CD14-positive monocyte (primary cell): Measurements from ENCODE around the gene KREMEN1. TPM values are rescaled to one million over a fixed set of nuclear protein-coding genes. Genes with fewer than 3 reads are reported as not detected.

Experiments used
- DNase-seq, 3 donors: peaks; one replicate each; pipeline ENCODE4 v3.0.0-alpha.2; 2011 to 2022
- H2AFZ ChIP-seq: 2 replicates; pipeline ENCODE4 v1.6.0; 2012; ENCODE audit warnings: mild to moderate bottlenecking, low read depth, low read length, inconsistent platforms; ENCODE audit not compliant: insufficient read depth, poor library complexity, severe bottlenecking
- H3K27ac ChIP-seq, 2 donors: 1 replicate in 1 of 2; 2 replicates in 1 of 2; pipeline ENCODE4 v1.5.1; 2012 to 2013; ENCODE audit warnings: low read length in 2 of 2, control low read depth in 1 of 2, inconsistent platforms in 1 of 2, low read depth in 1 of 2, mild to moderate bottlenecking in 1 of 2
- H3K27me3 ChIP-seq, 2 donors: one replicate each; pipeline versions ENCODE4 v1.6.0 to v1.6.1; 2011 to 2013; ENCODE audit warnings: low read length in 2 of 2; ENCODE audit not compliant: control insufficient read depth in 2 of 2, insufficient read depth in 2 of 2
- H3K36me3 ChIP-seq, 2 donors: replicated peaks in 1 of 2; 1 replicate in 1 of 2; 2 replicates in 1 of 2; pipeline versions ENCODE4 v1.5.1 to v1.6.1; 2012 to 2013; ENCODE audit warnings: low read length in 2 of 2, control low read depth in 1 of 2, inconsistent platforms in 1 of 2, mild to moderate bottlenecking in 1 of 2; ENCODE audit not compliant: insufficient read depth in 2 of 2, control insufficient read depth in 1 of 2
- H3K4me1 ChIP-seq, 2 donors: 1 replicate in 1 of 2; 2 replicates in 1 of 2; pipeline versions ENCODE4 v1.5.1 to v1.6.1; 2012 to 2013; ENCODE audit warnings: low read length in 2 of 2, control low read depth in 1 of 2, inconsistent platforms in 1 of 2, mild to moderate bottlenecking in 1 of 2, moderate library complexity in 1 of 2; ENCODE audit not compliant: insufficient read depth in 2 of 2, control insufficient read depth in 1 of 2
- H3K4me2 ChIP-seq: replicated peaks from 2 replicates; pipeline ENCODE3; 2012; ENCODE audit warnings: low read length, moderate library complexity, mild to moderate bottlenecking; ENCODE audit not compliant: poor library complexity, severe bottlenecking; ENCODE audit errors: extremely low read depth
- H3K4me3 ChIP-seq, 3 experiments: fragments of 200-600 bp in 1 of 3; sonication (generic) in 1 of 3; replicated peaks in 1 of 3; 1 replicate in 2 of 3; 2 replicates in 1 of 3; pipeline ENCODE4 v1.5.1; 2011 to 2013; ENCODE audit warnings: low read length in 3 of 3, mild to moderate bottlenecking in 3 of 3, control low read depth in 2 of 3, low read depth in 2 of 3, inconsistent platforms in 1 of 3, moderate library complexity in 1 of 3
- H3K79me2 ChIP-seq: 2 replicates; pipeline ENCODE4 v1.6.0; 2012; ENCODE audit warnings: mild to moderate bottlenecking, control low read depth, inconsistent platforms, low read length, moderate library complexity; ENCODE audit not compliant: insufficient read depth
- H3K9ac ChIP-seq: 2 replicates; pipeline ENCODE4 v1.6.0; 2017; ENCODE audit warnings: low read length, mild to moderate bottlenecking; ENCODE audit not compliant: insufficient read depth, poor library complexity, severe bottlenecking
- H3K9me3 ChIP-seq, 2 donors: replicated peaks in 1 of 2; 1 replicate in 1 of 2; 2 replicates in 1 of 2; pipeline versions ENCODE4 v1.5.1 to v1.6.1; 2012 to 2013; ENCODE audit warnings: low read length in 2 of 2, control low read depth in 1 of 2; ENCODE audit not compliant: control insufficient read depth in 1 of 2, insufficient read depth in 1 of 2
- H4K20me1 ChIP-seq: 2 replicates; pipeline ENCODE4 v1.6.0; 2012; ENCODE audit warnings: mild to moderate bottlenecking, low read length, control low read depth, moderate library complexity; ENCODE audit not compliant: insufficient read depth
- H3K27ac Mint-ChIP-seq, 7 donors: one replicate each; pipeline ENCODE4 v1.8.0; 2020; ENCODE audit warnings: mild to moderate bottlenecking in 7 of 7, mixed read lengths in 7 of 7, moderate library complexity in 6 of 7, inconsistent platforms in 2 of 7
- H3K27me3 Mint-ChIP-seq, 3 donors: one replicate each; pipeline ENCODE4 v1.8.0; 2021 to 2022; ENCODE audit warnings: low read depth in 3 of 3, mild to moderate bottlenecking in 3 of 3, mixed read lengths in 3 of 3, moderate library complexity in 3 of 3, inconsistent platforms in 1 of 3
- H3K36me3 Mint-ChIP-seq, 2 donors: one replicate each; pipeline ENCODE4 v1.8.0; 2020; ENCODE audit warnings: mixed read lengths in 2 of 2, inconsistent platforms in 1 of 2, mild to moderate bottlenecking in 1 of 2
- H3K4me1 Mint-ChIP-seq: one replicate; pipeline ENCODE4 v1.8.0; 2020; ENCODE audit warnings: mild to moderate bottlenecking, mixed read lengths
- H3K4me3 Mint-ChIP-seq, 2 donors: one replicate each; pipeline ENCODE4 v1.8.0; 2020; ENCODE audit warnings: mild to moderate bottlenecking in 2 of 2, mixed read lengths in 2 of 2, moderate library complexity in 1 of 2
- H3K9me3 Mint-ChIP-seq, 7 donors: one replicate each; pipeline ENCODE4 v1.8.0; 2020 to 2022; ENCODE audit warnings: mixed read lengths in 7 of 7, mild to moderate bottlenecking in 6 of 7, moderate library complexity in 6 of 7, inconsistent platforms in 2 of 7
- CTCF ChIP-seq: fragments of 200-600 bp; IDR thresholded peaks from one replicate; pipeline ENCODE4 v1.8.0; 2022; ENCODE audit warnings: antibody characterized with exemption, mild to moderate bottlenecking
- WGBS: methylation state at CpG from one replicate; pipeline ENCODE4 v1.1.5; 2013; ENCODE audit warnings: missing lambda C conversion rate; ENCODE audit not compliant: insufficient coverage; 5-methylcytosine and 5-hydroxymethylcytosine counted together
- intact Hi-C, 2 donors: fragments of 100-400 bp; cut with micrococcal nuclease; formaldehyde crosslinking; loops; one replicate each; pipeline versions ENCODE4 v1.15.0 to v1.15.1; 2023
- polyA plus RNA-seq, 3 donors: library from polyadenylated mRNA; depleted of rRNA in 1 of 3; unstranded in 2 of 3; stranded (reverse) in 1 of 3; fragments of 300-500 nt in 2 of 3; fragments of >200 nt in 1 of 3; fragmentation: Illumina TruSeq in 2 of 3; gene quantifications; 1 replicate in 2 of 3; 2 replicates in 1 of 3; pipeline ENCODE4 v1.2.3, GENCODE V29; 2012 to 2021

Gene KREMEN1
- polyA plus RNA-seq, 3 donors: 0.47 to 1.6 (median 0.69) TPM

GRCh38 chr22:29175312-29175835 lies 102.5 kb downstream of the KREMEN1 start:
- peaks cover 12 to 13% of the 10 kb centered on the region in 2 donors for H3K9me3 ChIP-seq
- no peaks in the 10 kb centered on the region for H4K20me1 ChIP-seq
- H3K4me2 ChIP-seq: no peak overlapping the region
- Mint-ChIP-seq H3K27me3 (peaks cover 1 to 7% (median 4%) of the 10 kb centered on the region in 3 donors), H3K4me1 (no peaks in the 10 kb centered on the region), H3K27ac (no peak overlapping the region), H3K9me3 (peaks cover 10 to 35% (median 26%) of the 10 kb centered on the region in 7 donors), H3K36me3 (no peaks in the 10 kb centered on the region), H3K4me3 (no peak overlapping the region)
- intact Hi-C loops: no loop called here
- no peaks in the 10 kb centered on the region for H3K27me3 ChIP-seq
- no peak for TF ChIP-seq CTCF
- no peaks in the 10 kb centered on the region for H3K79me2 ChIP-seq
- H3K27ac ChIP-seq: no peak overlapping the region
- H3K4me1 ChIP-seq: no peaks in the 10 kb centered on the region
- no peaks in the 10 kb centered on the region for H3K36me3 ChIP-seq
- no peak overlapping the region for H3K4me3 ChIP-seq
- H3K9ac ChIP-seq: no peak overlapping the region
- no CpG with 5 or more reads among the region's 1 CpG for WGBS
- no peak for DNase-seq
- no peak overlapping the region for H2AFZ ChIP-seq

GRCh38 chr22:29183971-29184848 lies 111.4 kb downstream of the KREMEN1 start:
- Mint-ChIP-seq H3K4me3 (no peak overlapping the region), H3K36me3 (no peaks in the 10 kb centered on the region), H3K9me3 (peaks cover 0 to 3% (median 0%) of the 10 kb centered on the region in 7 donors), H3K27me3 (no peaks in the 10 kb centered on the region), H3K27ac (no peak overlapping the region), H3K4me1 (no peaks in the 10 kb centered on the region)
- no peaks in the 10 kb centered on the region for H3K79me2 ChIP-seq
- no peak for TF ChIP-seq CTCF
- H3K4me3 ChIP-seq: no peak overlapping the region
- H3K27me3 ChIP-seq: no peaks in the 10 kb centered on the region
- DNase-seq: no peak
- no peaks in the 10 kb centered on the region for H4K20me1 ChIP-seq
- 96% methylated on average over 17 of the region's 19 CpGs for WGBS
- no peaks in the 10 kb centered on the region for H3K36me3 ChIP-seq
- no peak overlapping the region for H3K4me2 ChIP-seq
- no peaks in the 10 kb centered on the region for H3K4me1 ChIP-seq
- H3K9me3 ChIP-seq: no peaks in the 10 kb centered on the region
- intact Hi-C loops: no loop called here
- no peak overlapping the region for H3K9ac ChIP-seq
- H3K27ac ChIP-seq: no peak overlapping the region
- no peak overlapping the region for H2AFZ ChIP-seq
